ENCODE results near the gene GNAS-AS1.
A peak's percentile ranks its signal among the peaks of the same experiment; 100 is the strongest.
"Not testable (repeated sequence)": the region's sequence is repeated elsewhere in the genome, so short reads cannot be mapped to it uniquely, and the experiment has no call there.

Gene GNAS-AS1

GRCh38 chr20:58836616-58837204 is 14.0 kb downstream of the GNAS-AS1 start:
- DNase-seq (ENCODE audit: low read depth in 2 of 2): no peak

- no peak for DNase-seq (ENCODE audit: low read depth in 2 of 2)
Measured at GRCh38 chr20:58835231-58835630, 15.5 kb downstream of the GNAS-AS1 start.

- DNase-seq (ENCODE audit: low read depth in 2 of 2): no peak
Measured at GRCh38 chr20:58833921-58834320, 16.8 kb downstream of the GNAS-AS1 start.

- no peak for DNase-seq (ENCODE audit: low read depth in 2 of 2)
Measured at GRCh38 chr20:58832457-58832856, 18.2 kb downstream of the GNAS-AS1 start.

GRCh38 chr20:58829531-58829941 is 21.2 kb downstream of the GNAS-AS1 start:
- DNase-seq (ENCODE audit: low read depth in 2 of 2): no peak

- not testable (repeated sequence) for DNase-seq (ENCODE audit: low read depth in 2 of 2)
Measured at GRCh38 chr20:58828804-58829203, 21.9 kb downstream of the GNAS-AS1 start.

GRCh38 chr20:58828136-58828535 is 22.6 kb downstream of the GNAS-AS1 start:
- DNase-seq (ENCODE audit: low read depth in 2 of 2): no peak

- DNase-seq (ENCODE audit: low read depth in 2 of 2): no peak
Measured at GRCh38 chr20:58826271-58826670, 24.4 kb downstream of the GNAS-AS1 start.

GRCh38 chr20:58825450-58825849 is 25.3 kb downstream of the GNAS-AS1 start:
- DNase-seq (ENCODE audit: low read depth in 2 of 2): no peak

GRCh38 chr20:58824843-58825242 is 25.9 kb downstream of the GNAS-AS1 start:
- no peak for DNase-seq (ENCODE audit: low read depth in 2 of 2)

GRCh38 chr20:58822748-58823730 is 27.7 kb downstream of the GNAS-AS1 start:
- no peak for DNase-seq (ENCODE audit: low read depth in 2 of 2)

GRCh38 chr20:58822149-58822548 is 28.6 kb downstream of the GNAS-AS1 start:
- no peak for DNase-seq (ENCODE audit: low read depth in 2 of 2)

GRCh38 chr20:58820515-58820914 is 30.2 kb downstream of the GNAS-AS1 start:
- not testable (repeated sequence) for DNase-seq (ENCODE audit: low read depth in 2 of 2)

- DNase-seq (ENCODE audit: low read depth in 2 of 2): no peak
Measured at GRCh38 chr20:58819921-58820320, 30.8 kb downstream of the GNAS-AS1 start.

- DNase-seq (ENCODE audit: low read depth in 2 of 2): peak; percentile 87 to 89
Measured at GRCh38 chr20:58818586-58819285, 32.0 kb downstream of the GNAS-AS1 start.

- DNase-seq (ENCODE audit: low read depth in 2 of 2): no peak
Measured at GRCh38 chr20:58817748-58818147, 33.0 kb downstream of the GNAS-AS1 start.

- no peak for DNase-seq (ENCODE audit: low read depth in 2 of 2)
Measured at GRCh38 chr20:58816957-58817651, 33.6 kb downstream of the GNAS-AS1 start.

GRCh38 chr20:58816051-58816450 is 34.7 kb downstream of the GNAS-AS1 start:
- DNase-seq (ENCODE audit: low read depth in 2 of 2): no peak

- no peak for DNase-seq (ENCODE audit: low read depth in 2 of 2)
Measured at GRCh38 chr20:58815448-58815847, 35.3 kb downstream of the GNAS-AS1 start.

GRCh38 chr20:58813369-58813768 is 37.3 kb downstream of the GNAS-AS1 start:
- DNase-seq (ENCODE audit: low read depth in 2 of 2): no peak

GRCh38 chr20:58811334-58811733 is 39.4 kb downstream of the GNAS-AS1 start:
- DNase-seq (ENCODE audit: low read depth in 2 of 2): no peak

- no peak for DNase-seq (ENCODE audit: low read depth in 2 of 2)
Measured at GRCh38 chr20:58810879-58811250, 39.8 kb downstream of the GNAS-AS1 start.

All from fibroblast of skin of left biceps (primary cell).